SJSA1 (cell line): ENCODE data around the gene NFIB. TPM values are rescaled to one million over a fixed set of nuclear protein-coding genes. Genes with fewer than 3 reads are reported as not detected.

Experiments
- DNase-seq, 2 experiments: peaks; one replicate each; pipeline ENCODE4 v3.0.0-alpha.2; 2015 to 2020; ENCODE audit warnings: low spot score in 2 of 2, low read depth in 1 of 2
- H3K27ac ChIP-seq: fragments of 250-450 bp; sonication (Bioruptor Pico); 2 replicates; pipeline ENCODE4 v1.5.1; 2020; ENCODE audit warnings: mild to moderate bottlenecking, moderate library complexity
- H3K27me3 ChIP-seq: fragments of 250-450 bp; sonication (Bioruptor Pico); replicated peaks from 2 replicates; pipeline ENCODE4 v1.5.1; 2020; ENCODE audit warnings: mild to moderate bottlenecking, moderate library complexity
- H3K36me3 ChIP-seq: fragments of 250-450 bp; sonication (Bioruptor Pico); 2 replicates; pipeline ENCODE4 v1.5.1; 2020; ENCODE audit warnings: mild to moderate bottlenecking
- H3K4me1 ChIP-seq: fragments of 250-450 bp; sonication (Bioruptor Pico); replicated peaks from 2 replicates; pipeline ENCODE4 v1.6.1; 2021; ENCODE audit warnings: mild to moderate bottlenecking
- H3K4me3 ChIP-seq: fragments of 250-450 bp; sonication (Bioruptor Pico); 2 replicates; pipeline ENCODE4 v1.5.1; 2020; ENCODE audit warnings: mild to moderate bottlenecking
- H3K9me3 ChIP-seq: fragments of 250-450 bp; sonication (Bioruptor Pico); replicated peaks from 2 replicates; pipeline ENCODE4 v1.5.1; 2020; ENCODE audit warnings: mild to moderate bottlenecking
- total RNA-seq: library from RNA; depleted of rRNA; stranded (reverse); fragments of >200 nt; shearing (Covaris generic); gene quantifications from 2 replicates; pipeline ENCODE4 v1.2.3, GENCODE V29; 2014

The NFIB gene
- total RNA-seq, 1 experiment from 2014 or later: 7.6 TPM

DNA sequence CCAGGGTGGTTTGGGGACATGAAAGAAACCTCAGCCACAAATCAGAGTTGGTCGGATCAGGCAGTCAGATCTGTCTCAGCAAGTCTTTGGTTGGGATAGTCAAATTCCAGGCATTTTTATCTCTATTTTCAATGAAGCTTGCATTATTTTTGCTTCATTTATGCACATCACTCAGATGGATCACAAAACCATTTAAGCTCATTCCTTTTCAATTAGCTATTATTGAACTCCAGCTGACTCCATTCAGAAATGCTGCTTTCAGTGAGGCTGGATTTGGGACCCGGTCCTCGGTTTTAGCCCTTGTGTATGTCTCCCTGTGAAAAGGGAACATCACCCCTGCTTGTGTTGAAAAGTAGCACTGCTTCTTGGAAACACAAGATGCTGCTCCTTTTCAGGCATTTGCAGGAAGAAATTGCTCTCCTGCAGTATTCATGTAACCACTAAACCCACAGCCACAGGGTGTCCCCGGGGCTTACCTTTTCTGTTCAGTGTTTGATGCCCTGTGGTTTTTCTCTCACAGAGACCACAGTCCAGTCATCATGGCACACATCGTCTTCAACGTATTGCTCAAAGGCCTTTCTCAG, 232.9 kb downstream of the NFIB start:
- Histone ChIP-seq H3K4me3 (no peak overlapping the region), H3K27me3 (no peaks in the 10 kb centered on the region), H3K27ac (no peak overlapping the region), H3K9me3 (no peaks in the 10 kb centered on the region), H3K36me3 (no peaks in the 10 kb centered on the region), H3K4me1 (no peaks in the 10 kb centered on the region)
- no peak for DNase-seq

DNA sequence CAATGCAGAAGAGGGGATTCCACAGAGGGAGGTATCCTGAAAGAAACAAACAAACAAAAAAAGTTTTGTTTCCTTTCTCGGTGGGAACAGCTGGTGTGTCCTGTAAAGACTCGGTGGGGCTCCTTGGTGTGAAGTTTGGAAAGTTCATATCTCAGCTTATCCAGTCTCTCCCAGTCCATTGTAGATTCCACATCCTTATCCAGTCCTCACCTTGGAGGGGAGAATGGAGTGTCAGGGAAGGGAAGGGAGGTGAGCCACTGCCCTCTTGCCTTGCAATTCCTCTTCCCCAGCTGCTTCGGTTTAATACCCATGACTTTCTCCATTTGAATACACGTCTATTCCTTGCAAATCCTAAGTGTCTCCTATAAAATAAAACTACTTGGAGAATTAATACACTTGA, 234.5 kb downstream of the NFIB start:
- no peaks in the 10 kb centered on the region for H3K36me3 ChIP-seq
- H3K4me1 ChIP-seq: no peaks in the 10 kb centered on the region
- no peak overlapping the region for H3K27ac ChIP-seq
- no peaks in the 10 kb centered on the region for H3K27me3 ChIP-seq
- no peak overlapping the region for H3K4me3 ChIP-seq
- no peaks in the 10 kb centered on the region for H3K9me3 ChIP-seq
- DNase-seq: no peak

DNA sequence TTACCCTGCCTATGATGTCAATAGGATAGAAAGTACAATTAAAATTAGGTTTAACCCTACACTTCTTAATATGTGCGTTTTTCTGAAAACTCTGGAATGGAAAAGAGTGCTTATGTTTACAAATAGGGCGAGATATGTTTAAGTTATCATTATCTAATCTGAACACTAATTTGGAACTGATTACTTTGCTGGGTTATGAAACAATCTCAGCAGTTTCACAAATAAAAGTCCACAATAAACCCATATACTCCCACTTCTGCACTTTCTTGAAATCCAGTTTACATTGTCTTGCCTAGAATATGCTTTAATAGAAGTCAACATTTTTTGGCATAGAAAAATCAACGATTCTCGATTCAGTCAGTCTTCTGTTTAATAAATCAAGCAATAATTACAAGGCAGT, 236.3 kb downstream of the NFIB start:
- no peaks in the 10 kb centered on the region for H3K36me3 ChIP-seq
- DNase-seq: no peak
- H3K27ac ChIP-seq: no peak overlapping the region
- H3K9me3 ChIP-seq: no peaks in the 10 kb centered on the region
- H3K27me3 ChIP-seq: no peaks in the 10 kb centered on the region
- H3K4me3 ChIP-seq: no peak overlapping the region
- H3K4me1 ChIP-seq: no peaks in the 10 kb centered on the region

DNA sequence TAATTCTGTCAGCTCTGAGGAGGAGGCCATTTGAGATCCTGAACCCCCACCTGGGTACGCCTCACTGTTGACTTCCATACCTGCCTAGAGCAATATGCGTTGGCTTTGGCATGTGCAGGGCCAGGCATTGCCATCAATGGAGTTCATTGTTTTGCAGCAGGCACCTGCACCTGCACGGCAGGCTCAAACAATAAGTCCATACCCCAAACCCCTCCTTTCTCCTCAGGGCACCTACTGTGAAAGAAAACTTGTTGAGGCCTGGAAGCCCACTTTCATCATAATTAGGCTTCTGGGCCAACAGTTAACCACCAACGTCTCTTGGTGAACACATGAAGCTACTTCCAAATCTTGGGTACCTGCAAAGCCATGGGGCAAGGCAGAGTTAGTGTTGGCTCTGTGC, 238.7 kb downstream of the NFIB start:
- Histone ChIP-seq H3K27me3 (no peaks in the 10 kb centered on the region), H3K27ac (no peak overlapping the region)
- DNase-seq: no peak

DNA sequence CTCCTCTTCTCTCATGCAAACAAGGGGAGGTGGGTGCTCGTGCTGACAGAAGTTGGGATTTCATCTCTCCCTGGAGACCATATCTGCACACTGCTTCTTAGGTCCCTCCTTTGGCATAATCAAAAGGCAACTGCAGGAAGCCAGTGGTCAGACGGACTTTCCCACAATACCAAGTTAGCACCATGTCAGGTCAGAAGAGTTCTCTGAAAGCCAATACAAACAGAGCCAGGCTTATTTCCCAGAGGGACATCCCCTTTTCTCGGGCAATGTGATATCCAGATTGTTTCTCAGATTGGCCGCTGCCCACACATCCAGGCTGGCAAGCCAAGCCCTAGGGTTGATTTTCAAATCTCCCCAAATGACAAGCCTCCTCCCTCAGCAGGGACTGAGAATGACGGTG, 241.1 kb downstream of the NFIB start:
- no peaks in the 10 kb centered on the region for H3K4me1 ChIP-seq
- H3K27me3 ChIP-seq: no peaks in the 10 kb centered on the region
- no peak for DNase-seq

More for the DNA sequence above, 238.7 kb downstream of the NFIB start:
- no peaks in the 10 kb centered on the region for H3K4me1 ChIP-seq
- H3K36me3 ChIP-seq: no peaks in the 10 kb centered on the region
- no peaks in the 10 kb centered on the region for H3K9me3 ChIP-seq
- H3K4me3 ChIP-seq: no peak overlapping the region

DNA sequence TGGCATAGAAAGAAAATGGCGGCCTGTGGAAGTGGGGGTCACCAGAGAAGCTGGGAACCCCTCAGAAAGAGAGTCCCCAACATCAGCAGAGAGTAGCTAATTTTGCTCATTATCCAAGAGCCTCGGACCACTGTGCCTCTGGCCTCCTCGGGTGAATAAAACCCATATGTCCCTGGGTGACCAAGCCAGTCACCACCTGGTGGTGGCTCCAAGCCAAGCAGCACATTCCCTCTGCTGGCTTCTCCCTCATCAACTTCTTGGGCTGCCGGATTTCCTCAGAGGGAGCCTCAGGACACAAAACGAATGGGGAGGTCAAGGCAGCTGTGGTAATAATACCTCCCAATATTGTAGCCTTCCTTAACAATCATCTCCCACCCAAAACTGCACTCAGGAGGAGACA, 242.5 kb downstream of the NFIB start:
- no peaks in the 10 kb centered on the region for H3K36me3 ChIP-seq
- H3K27ac ChIP-seq: no peak overlapping the region
- no peak overlapping the region for H3K4me3 ChIP-seq
- DNase-seq: no peak
- no peaks in the 10 kb centered on the region for H3K27me3 ChIP-seq
- H3K9me3 ChIP-seq: no peaks in the 10 kb centered on the region
- no peaks in the 10 kb centered on the region for H3K4me1 ChIP-seq

More for the DNA sequence above, 241.1 kb downstream of the NFIB start:
- Histone ChIP-seq H3K4me3 (no peak overlapping the region), H3K36me3 (no peaks in the 10 kb centered on the region), H3K27ac (no peak overlapping the region), H3K9me3 (no peaks in the 10 kb centered on the region)

DNA sequence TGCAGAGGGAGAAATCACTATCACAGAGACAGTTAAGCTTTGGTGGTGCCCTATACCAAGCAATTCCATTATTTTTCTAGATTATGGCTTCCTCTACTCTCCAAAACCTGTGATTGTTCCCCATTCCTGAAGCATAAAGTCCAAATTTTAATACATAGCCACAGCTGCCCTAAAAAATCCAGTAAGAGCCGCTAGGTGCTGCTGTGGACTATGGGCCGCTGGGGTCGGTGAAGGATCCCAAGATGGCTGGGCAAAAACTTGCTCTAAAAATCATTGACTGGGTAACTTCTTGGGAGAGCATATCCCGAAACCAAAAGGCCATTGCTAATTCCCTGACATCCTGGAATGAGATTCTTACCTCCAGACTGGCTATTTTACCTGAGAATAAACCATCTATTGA, 245.3 kb downstream of the NFIB start:
- no peaks in the 10 kb centered on the region for H3K4me1 ChIP-seq
- no peak for DNase-seq

DNA sequence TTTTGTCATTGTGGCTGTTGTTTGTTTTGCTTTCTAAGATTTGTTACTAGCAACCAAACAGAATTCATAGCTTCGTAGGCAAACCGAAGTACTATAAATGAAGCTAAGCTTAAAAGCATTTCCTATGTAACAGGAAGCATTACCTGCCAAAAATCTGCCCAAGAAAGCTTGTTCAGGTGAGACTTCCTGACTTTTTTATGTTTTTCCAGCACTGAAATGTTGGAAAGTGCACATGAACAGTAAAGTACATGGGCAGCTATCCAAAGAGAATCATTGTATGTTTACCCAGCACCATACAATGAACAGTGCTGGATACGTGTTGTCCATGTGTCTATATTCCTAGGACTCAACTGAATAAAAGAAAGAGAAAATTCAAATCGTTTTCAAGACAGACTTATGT, 247.1 kb downstream of the NFIB start:
- Histone ChIP-seq H3K4me1 (no peaks in the 10 kb centered on the region), H3K36me3 (no peaks in the 10 kb centered on the region), H3K27me3 (no peaks in the 10 kb centered on the region), H3K9me3 (no peaks in the 10 kb centered on the region), H3K4me3 (no peak overlapping the region), H3K27ac (no peak overlapping the region)
- no peak for DNase-seq

More for the DNA sequence above, 245.3 kb downstream of the NFIB start:
- Histone ChIP-seq H3K36me3 (no peaks in the 10 kb centered on the region), H3K4me3 (no peak overlapping the region), H3K9me3 (no peaks in the 10 kb centered on the region), H3K27ac (no peak overlapping the region), H3K27me3 (no peaks in the 10 kb centered on the region)

DNA sequence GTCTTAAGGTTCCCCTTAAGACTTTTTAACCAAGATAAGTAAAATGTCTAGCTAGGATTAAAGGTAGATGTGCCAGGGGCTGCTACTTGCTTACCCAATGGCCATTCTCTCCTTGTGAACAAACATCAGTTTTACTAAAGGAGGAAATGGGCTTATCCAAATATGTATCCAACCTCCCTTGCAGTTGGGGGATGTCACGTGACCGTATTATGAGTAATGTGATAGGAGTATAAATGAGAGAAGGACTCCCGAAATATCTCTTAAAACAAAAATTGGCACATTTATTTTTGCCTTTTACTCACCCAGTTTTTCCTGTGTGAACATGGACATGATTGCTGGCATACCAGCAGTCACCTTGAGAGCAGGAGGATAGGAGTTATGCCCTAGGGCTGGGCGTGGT, 247.9 kb downstream of the NFIB start:
- Histone ChIP-seq H3K4me3 (no peak overlapping the region), H3K27me3 (no peaks in the 10 kb centered on the region), H3K9me3 (no peaks in the 10 kb centered on the region), H3K27ac (no peak overlapping the region), H3K36me3 (no peaks in the 10 kb centered on the region), H3K4me1 (no peaks in the 10 kb centered on the region)
- no peak for DNase-seq

DNA sequence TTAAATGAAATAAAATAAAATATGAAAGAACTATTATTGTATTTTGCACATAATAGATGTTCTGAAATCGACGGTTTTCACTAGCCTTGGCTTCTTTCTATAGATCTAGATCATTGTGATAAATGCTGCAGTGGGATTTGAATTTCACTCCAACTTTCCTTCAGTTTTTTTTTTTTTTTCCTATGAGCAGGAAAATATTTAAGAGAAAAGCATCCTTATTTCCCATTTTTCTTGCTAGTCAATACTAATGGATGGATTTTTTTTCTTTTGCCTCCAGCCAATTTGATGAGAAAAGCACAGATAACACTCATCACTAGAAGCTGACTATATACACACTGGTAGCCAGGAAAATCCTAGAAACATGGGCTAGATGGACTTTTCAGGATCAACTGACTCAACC, 249.0 kb downstream of the NFIB start:
- H3K27ac ChIP-seq: no peak overlapping the region
- no peaks in the 10 kb centered on the region for H3K9me3 ChIP-seq
- DNase-seq: no peak
- no peaks in the 10 kb centered on the region for H3K4me1 ChIP-seq
- no peak overlapping the region for H3K4me3 ChIP-seq
- no peaks in the 10 kb centered on the region for H3K27me3 ChIP-seq
- no peaks in the 10 kb centered on the region for H3K36me3 ChIP-seq

DNA sequence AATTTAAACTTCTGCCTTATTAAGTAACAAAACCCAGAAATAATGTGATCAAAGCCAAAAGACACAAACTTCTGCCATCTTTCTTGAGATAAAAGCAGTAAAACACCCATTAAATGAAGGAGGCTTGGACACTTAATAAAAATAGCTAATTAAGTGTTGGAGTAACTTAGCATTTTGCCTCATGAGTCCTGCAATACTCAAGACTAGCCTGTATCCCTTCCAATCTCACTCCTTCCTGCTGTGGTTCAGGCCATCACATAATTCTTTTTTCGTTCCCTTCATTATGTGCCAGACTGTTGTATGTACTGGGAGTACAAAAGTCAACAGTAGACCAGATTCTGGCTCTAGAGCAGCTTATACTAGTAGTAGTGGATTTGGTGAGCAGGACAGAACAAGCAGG, 250.2 kb downstream of the NFIB start:
- no peak for DNase-seq
- H3K27ac ChIP-seq: no peak overlapping the region
- no peaks in the 10 kb centered on the region for H3K27me3 ChIP-seq
- H3K4me1 ChIP-seq: no peaks in the 10 kb centered on the region
- no peaks in the 10 kb centered on the region for H3K9me3 ChIP-seq
- no peaks in the 10 kb centered on the region for H3K36me3 ChIP-seq
- H3K4me3 ChIP-seq: no peak overlapping the region

DNA sequence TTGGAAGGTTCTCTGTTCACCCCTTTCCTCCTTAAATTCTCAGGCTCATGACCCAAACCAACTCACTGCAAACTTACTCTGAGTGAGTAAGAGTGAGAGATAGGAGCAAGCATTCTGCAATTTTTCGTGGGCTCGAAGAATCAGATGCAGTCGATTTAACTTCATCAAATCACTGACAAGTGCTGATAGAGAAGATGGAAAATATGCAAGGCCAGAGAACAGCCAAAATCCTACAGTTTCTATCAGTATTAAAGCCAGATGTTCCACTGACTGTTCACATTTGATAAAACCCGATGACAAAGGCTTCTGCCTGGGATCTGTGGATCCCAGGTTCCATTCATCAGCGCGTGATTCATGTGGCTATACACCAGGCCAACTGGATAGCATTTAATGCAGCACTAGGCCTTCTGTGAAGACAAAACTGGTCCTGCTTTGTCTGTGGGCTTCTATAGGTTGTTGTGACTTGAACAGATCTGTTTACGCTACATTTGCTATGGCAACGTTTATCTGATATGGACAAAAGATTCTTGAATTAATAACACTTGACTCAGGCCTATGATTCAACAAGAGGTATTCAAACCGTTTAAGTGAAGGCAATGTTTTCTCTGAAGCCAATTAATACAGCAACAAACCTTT, 251.2 kb downstream of the NFIB start:
- Histone ChIP-seq H3K27ac (no peak overlapping the region), H3K36me3 (no peaks in the 10 kb centered on the region), H3K4me3 (no peak overlapping the region), H3K4me1 (no peaks in the 10 kb centered on the region), H3K27me3 (no peaks in the 10 kb centered on the region), H3K9me3 (no peaks in the 10 kb centered on the region)
- no peak for DNase-seq

DNA sequence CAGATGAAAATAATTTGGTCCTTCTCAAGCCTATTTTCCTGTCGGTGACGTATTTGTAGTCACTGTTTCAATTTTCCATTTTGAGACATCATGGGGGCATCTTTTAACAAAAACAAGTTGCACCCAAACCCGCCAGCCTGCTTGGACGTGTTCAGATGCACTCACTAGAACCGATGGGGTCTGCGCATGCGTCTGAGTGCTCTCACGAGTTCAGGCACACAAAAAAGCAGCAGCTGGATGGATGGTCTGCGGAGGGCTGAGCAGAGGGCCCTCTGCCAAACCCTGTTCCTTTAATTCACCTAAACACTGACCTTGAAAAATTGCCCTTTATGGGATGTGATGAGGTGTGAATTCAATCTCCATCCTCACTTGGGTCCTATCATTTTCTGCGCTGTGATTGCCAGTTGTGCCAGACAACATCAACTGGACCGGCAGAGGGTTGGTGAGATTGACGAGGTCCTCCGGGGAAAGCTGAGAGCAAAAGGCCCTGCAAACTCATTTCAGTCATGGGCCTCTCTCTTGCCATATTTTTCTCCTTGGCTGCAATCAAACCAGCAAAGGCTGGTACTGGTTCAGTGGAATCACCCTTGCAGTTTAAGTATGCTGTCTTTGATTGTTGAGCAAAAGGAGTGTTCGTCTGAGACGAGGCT, 251.9 kb downstream of the NFIB start:
- Histone ChIP-seq H3K4me1 (no peaks in the 10 kb centered on the region), H3K27me3 (no peaks in the 10 kb centered on the region), H3K27ac (no peak overlapping the region), H3K4me3 (no peak overlapping the region), H3K36me3 (no peaks in the 10 kb centered on the region), H3K9me3 (no peaks in the 10 kb centered on the region)
- DNase-seq: no peak

DNA sequence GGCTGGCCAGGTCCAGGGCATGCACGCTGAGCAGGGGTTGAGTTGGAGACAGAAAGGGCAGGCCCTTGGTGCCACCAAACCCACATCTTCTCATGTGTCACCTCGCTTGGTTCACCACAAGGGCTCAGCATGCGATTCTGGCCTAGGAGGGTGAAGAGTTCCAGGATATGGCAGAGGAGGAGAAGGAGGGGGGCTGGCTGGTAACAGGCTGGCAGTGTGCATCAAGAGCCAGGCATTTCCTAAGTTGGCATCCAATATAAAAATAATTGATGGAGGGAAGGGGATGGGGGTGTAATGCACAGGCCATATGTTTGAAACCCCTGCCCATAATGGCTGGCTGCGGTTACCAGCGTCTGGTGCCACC, 255.6 kb downstream of the NFIB start:
- Histone ChIP-seq H3K27me3 (no peaks in the 10 kb centered on the region), H3K27ac (no peak overlapping the region), H3K4me3 (no peak overlapping the region), H3K4me1 (no peaks in the 10 kb centered on the region), H3K36me3 (no peaks in the 10 kb centered on the region), H3K9me3 (no peaks in the 10 kb centered on the region)
- no peak for DNase-seq
